Fibroblast of skin of back (primary cell): ENCODE data around the gene ABHD11.
"Not testable (repeated sequence)": the region's sequence is repeated elsewhere in the genome, so short reads cannot be mapped to it uniquely, and the experiment has no call there.

Experiments
- DNase-seq: peaks from one replicate; pipeline ENCODE4 v3.0.0-alpha.2; 2013

The ABHD11 gene

GRCh38 chr7:73742753-73743641 lies 4.4 kb upstream of the ABHD11 start:
- DNase-seq, result no peak

GRCh38 chr7:73742338-73742752 lies 3.7 kb upstream of the ABHD11 start:
- DNase-seq, result no peak

- no peak for DNase-seq
Observed at GRCh38 chr7:73741600-73741999, 3.0 kb upstream of the ABHD11 start.

GRCh38 chr7:73740771-73741170 lies 2.2 kb upstream of the ABHD11 start:
- no peak for DNase-seq

GRCh38 chr7:73740212-73740611 lies 1.6 kb upstream of the ABHD11 start:
- no peak for DNase-seq

- DNase-seq, result no peak
Observed at GRCh38 chr7:73739387-73739767, 775 bp upstream of the ABHD11 start.

GRCh38 chr7:73738220-73738611 lies 386 bp downstream of the ABHD11 start:
- DNase-seq, result peak; percentile 51

- no peak for DNase-seq
Observed at GRCh38 chr7:73737491-73738219, 947 bp downstream of the ABHD11 start.

GRCh38 chr7:73736885-73737284 lies 1.7 kb downstream of the ABHD11 start:
- DNase-seq, result no peak

- no peak for DNase-seq
Observed at GRCh38 chr7:73735528-73735905, 3.1 kb downstream of the ABHD11 start.

- DNase-seq, result peak; percentile 94
Observed at GRCh38 chr7:73734619-73735527, 3.7 kb downstream of the ABHD11 start.

GRCh38 chr7:73732397-73732796 lies 6.2 kb downstream of the ABHD11 start:
- no peak for DNase-seq

GRCh38 chr7:73730485-73730884 lies 8.1 kb downstream of the ABHD11 start:
- DNase-seq, result no peak

- DNase-seq, result no peak
Observed at GRCh38 chr7:73728551-73728950, 10.1 kb downstream of the ABHD11 start.

GRCh38 chr7:73727952-73728351 lies 10.7 kb downstream of the ABHD11 start:
- DNase-seq, result no peak

GRCh38 chr7:73726083-73726466 lies 12.5 kb downstream of the ABHD11 start:
- DNase-seq, result no peak

GRCh38 chr7:73723813-73724212 lies 14.8 kb downstream of the ABHD11 start:
- no peak for DNase-seq

GRCh38 chr7:73722785-73723184 lies 15.8 kb downstream of the ABHD11 start:
- no peak for DNase-seq

- not testable (repeated sequence) for DNase-seq
Observed at GRCh38 chr7:73722182-73722581, 16.4 kb downstream of the ABHD11 start.

- DNase-seq, result no peak
Observed at GRCh38 chr7:73721377-73721817, 17.2 kb downstream of the ABHD11 start.

GRCh38 chr7:73720443-73720842 lies 18.2 kb downstream of the ABHD11 start:
- DNase-seq, result not testable (repeated sequence)

GRCh38 chr7:73719806-73720169 lies 18.8 kb downstream of the ABHD11 start:
- DNase-seq, result no peak
